ENCODE data around the gene SERPINH1. TPM values are rescaled to one million over a fixed set of nuclear protein-coding genes. Genes with fewer than 3 reads are reported as not detected.

SERPINH1 gene
- total and polyA plus RNA-seq, 7 donors: 11.6 to 43.3 (median 28.8) TPM

- intact Hi-C loops (cut with DNase I): no loop called here
- Histone ChIP-seq H3K36me3 (ENCODE audit: insufficient read depth in 1 of 2, low read depth in 1 of 2) (no peaks in the 10 kb centered on the region), H3K4me3 (no peak overlapping the region), H3K27me3 (ENCODE audit: insufficient read depth in 3 of 3, low read length in 2 of 3) (no peaks in the 10 kb centered on the region), H3K9me3 (no peaks in the 10 kb centered on the region), H3K27ac (no peak overlapping the region), H3K4me1 (peaks cover 6% of the 10 kb centered on the region)
- DNase-seq (no peak), ATAC-seq (no peak)
- TF ChIP-seq CTCF (IDR thresholded peaks at IDR 0.05): no peak
- 59 to 84% (median 64%) methylated on average over 3 of the region's 3 CpGs for WGBS, 3 donors
Measured at GRCh38 chr11:75586395-75586794, 24.3 kb downstream of the SERPINH1 start.

GRCh38 chr11:75588051-75588481, 26.0 kb downstream of the SERPINH1 start:
- ATAC-seq (no peak), DNase-seq (no peak)
- Histone ChIP-seq H3K36me3 (ENCODE audit: insufficient read depth in 1 of 2, low read depth in 1 of 2) (no peaks in the 10 kb centered on the region), H3K4me1 (peaks cover 6% of the 10 kb centered on the region), H3K4me3 (no peak overlapping the region), H3K27me3 (ENCODE audit: insufficient read depth in 3 of 3, low read length in 2 of 3) (no peaks in the 10 kb centered on the region), H3K27ac (no peak overlapping the region), H3K9me3 (no peaks in the 10 kb centered on the region)
- TF ChIP-seq CTCF (IDR thresholded peaks at IDR 0.05): no peak
- intact Hi-C loops (cut with DNase I): no loop called here
- WGBS, 3 donors: 96 to 99% (median 96%) methylated on average over 6 of the region's 6 CpGs

GRCh38 chr11:75589051-75589450, 27.0 kb downstream of the SERPINH1 start:
- Histone ChIP-seq H3K27me3 (ENCODE audit: insufficient read depth in 3 of 3, low read length in 2 of 3) (no peaks in the 10 kb centered on the region), H3K36me3 (ENCODE audit: insufficient read depth in 1 of 2, low read depth in 1 of 2) (no peaks in the 10 kb centered on the region), H3K4me1 (peaks cover 5% of the 10 kb centered on the region), H3K9me3 (no peaks in the 10 kb centered on the region), H3K27ac (no peak overlapping the region), H3K4me3 (no peak overlapping the region)
- no peak for TF ChIP-seq CTCF (IDR thresholded peaks at IDR 0.05)
- ATAC-seq: no peak
- 86 to 93% (median 89%) methylated on average over 7 of the region's 7 CpGs for WGBS, 3 donors
- no peak for DNase-seq
- intact Hi-C loops (cut with DNase I): no loop called here

GRCh38 chr11:75589933-75590332, 27.9 kb downstream of the SERPINH1 start:
- DNase-seq (no peak), ATAC-seq (no peak)
- Histone ChIP-seq H3K27ac (no peak overlapping the region), H3K27me3 (ENCODE audit: insufficient read depth in 3 of 3, low read length in 2 of 3) (no peaks in the 10 kb centered on the region), H3K9me3 (no peaks in the 10 kb centered on the region), H3K36me3 (ENCODE audit: insufficient read depth in 1 of 2, low read depth in 1 of 2) (no peaks in the 10 kb centered on the region), H3K4me3 (no peak overlapping the region), H3K4me1 (no peaks in the 10 kb centered on the region)
- WGBS, 3 donors: 37 to 43% (median 39%) methylated on average over 2 of the region's 2 CpGs
- intact Hi-C loops (cut with DNase I): no loop called here
- no peak for TF ChIP-seq CTCF (IDR thresholded peaks at IDR 0.05)

- Histone ChIP-seq H3K27ac (no peak overlapping the region), H3K4me1 (no peaks in the 10 kb centered on the region), H3K36me3 (ENCODE audit: insufficient read depth in 1 of 2, low read depth in 1 of 2) (no peaks in the 10 kb centered on the region), H3K27me3 (ENCODE audit: insufficient read depth in 3 of 3, low read length in 2 of 3) (no peaks in the 10 kb centered on the region), H3K4me3 (no peak overlapping the region), H3K9me3 (no peaks in the 10 kb centered on the region)
- 61 to 78% (median 65%) methylated on average over 8 of the region's 8 CpGs for WGBS, 3 donors
- ATAC-seq (no peak), DNase-seq (no peak)
- TF ChIP-seq CTCF (IDR thresholded peaks at IDR 0.05): no peak
- intact Hi-C loops (cut with DNase I): no loop called here
Measured at GRCh38 chr11:75591371-75591770, 29.3 kb downstream of the SERPINH1 start.

All from psoas muscle (tissue), 8 donors.